PFSK-1 (cell line): ENCODE results near the gene NUTM2F.

Experiments used
- FOXP2 ChIP-seq: optimal IDR thresholded peaks from 2 replicates; pipeline ENCODE3; 2011; ENCODE audit warnings: borderline replicate concordance, control low read depth, inconsistent platforms; ENCODE audit not compliant: insufficient read depth; ENCODE audit errors: extremely low read length, extremely low read depth
- POLR2AphosphoS5 ChIP-seq: IDR thresholded peaks from 2 replicates; pipeline ENCODE4 v1.6.1; 2012; ENCODE audit warnings: low read depth, mild to moderate bottlenecking, control low read depth, low read length, moderate library complexity
- SIN3A ChIP-seq: IDR thresholded peaks from 2 replicates; pipeline ENCODE4 v1.6.1; 2012; ENCODE audit warnings: mild to moderate bottlenecking, low read length, moderate library complexity, borderline replicate concordance; ENCODE audit not compliant: insufficient read depth
- TAF1 ChIP-seq: IDR thresholded peaks from 2 replicates; pipeline ENCODE4 v1.6.1; 2012; ENCODE audit warnings: low read length, control low read depth, borderline replicate concordance; ENCODE audit not compliant: insufficient read depth
- TF ChIP-seq, protein P1 (sequence below), 2 experiments: IDR thresholded peaks; 2 replicates each; pipeline versions ENCODE4 v1.6.1 to v1.8.0; 2011 to 2012; ENCODE audit warnings: low read depth in 2 of 2, low read length in 2 of 2, control low read depth in 1 of 2, inconsistent platforms in 1 of 2, mild to moderate bottlenecking in 1 of 2, moderate library complexity in 1 of 2; ENCODE audit not compliant: insufficient read depth in 1 of 2

GRCh38 chr9:94269264-94269663 is 59.2 kb downstream of the NUTM2F start:
- TF ChIP-seq, protein P1, sequence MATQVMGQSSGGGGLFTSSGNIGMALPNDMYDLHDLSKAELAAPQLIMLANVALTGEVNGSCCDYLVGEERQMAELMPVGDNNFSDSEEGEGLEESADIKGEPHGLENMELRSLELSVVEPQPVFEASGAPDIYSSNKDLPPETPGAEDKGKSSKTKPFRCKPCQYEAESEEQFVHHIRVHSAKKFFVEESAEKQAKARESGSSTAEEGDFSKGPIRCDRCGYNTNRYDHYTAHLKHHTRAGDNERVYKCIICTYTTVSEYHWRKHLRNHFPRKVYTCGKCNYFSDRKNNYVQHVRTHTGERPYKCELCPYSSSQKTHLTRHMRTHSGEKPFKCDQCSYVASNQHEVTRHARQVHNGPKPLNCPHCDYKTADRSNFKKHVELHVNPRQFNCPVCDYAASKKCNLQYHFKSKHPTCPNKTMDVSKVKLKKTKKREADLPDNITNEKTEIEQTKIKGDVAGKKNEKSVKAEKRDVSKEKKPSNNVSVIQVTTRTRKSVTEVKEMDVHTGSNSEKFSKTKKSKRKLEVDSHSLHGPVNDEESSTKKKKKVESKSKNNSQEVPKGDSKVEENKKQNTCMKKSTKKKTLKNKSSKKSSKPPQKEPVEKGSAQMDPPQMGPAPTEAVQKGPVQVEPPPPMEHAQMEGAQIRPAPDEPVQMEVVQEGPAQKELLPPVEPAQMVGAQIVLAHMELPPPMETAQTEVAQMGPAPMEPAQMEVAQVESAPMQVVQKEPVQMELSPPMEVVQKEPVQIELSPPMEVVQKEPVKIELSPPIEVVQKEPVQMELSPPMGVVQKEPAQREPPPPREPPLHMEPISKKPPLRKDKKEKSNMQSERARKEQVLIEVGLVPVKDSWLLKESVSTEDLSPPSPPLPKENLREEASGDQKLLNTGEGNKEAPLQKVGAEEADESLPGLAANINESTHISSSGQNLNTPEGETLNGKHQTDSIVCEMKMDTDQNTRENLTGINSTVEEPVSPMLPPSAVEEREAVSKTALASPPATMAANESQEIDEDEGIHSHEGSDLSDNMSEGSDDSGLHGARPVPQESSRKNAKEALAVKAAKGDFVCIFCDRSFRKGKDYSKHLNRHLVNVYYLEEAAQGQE (IDR thresholded peaks at IDR 0.05; ENCODE audit: insufficient read depth in 1 of 2, low read depth in 2 of 2, low read length in 2 of 2), result no peak
- no peak for TF ChIP-seq TAF1
- TF ChIP-seq POLR2AphosphoS5, result no peak
- no peak for TF ChIP-seq SIN3A
- no peak for TF ChIP-seq FOXP2
